ENCODE measurements around the gene UBE2H.

DNA sequence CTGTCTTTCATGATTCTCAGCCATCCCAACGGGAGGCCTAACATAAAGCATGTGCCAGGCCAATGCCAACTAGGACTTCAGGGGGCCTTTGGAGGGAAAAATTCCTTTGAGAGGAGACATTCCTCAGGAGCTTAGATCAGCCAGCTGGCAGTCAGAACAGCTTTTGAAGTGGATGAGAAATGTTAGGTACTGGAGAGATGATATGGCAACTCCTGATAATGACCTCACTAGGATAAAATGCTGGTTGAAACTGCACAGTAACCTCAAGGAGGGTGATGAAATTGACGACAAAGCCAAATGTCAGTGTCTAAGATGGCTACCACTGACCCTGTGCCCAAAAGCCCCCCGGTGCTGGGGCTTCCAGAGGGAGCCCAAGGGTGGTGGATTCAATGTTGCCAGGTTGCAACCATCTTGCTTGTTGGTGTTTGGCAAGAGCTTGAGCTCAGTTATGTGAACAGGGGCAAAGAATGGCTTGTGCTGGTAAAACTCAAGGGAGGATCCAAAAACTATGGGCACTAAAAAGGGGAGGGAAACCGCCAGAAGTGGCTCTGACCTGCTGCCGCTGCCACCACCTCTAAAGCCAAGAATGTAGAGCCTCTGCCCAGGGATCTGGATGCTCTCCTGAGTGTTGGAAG, 121.2 kb downstream of the UBE2H start:
- TF ChIP-seq POLR2AphosphoS5 (IDR thresholded peaks at IDR 0.05) (peak in 1 of 3 donors; percentile 41), POLR2A (IDR thresholded peaks at IDR 0.05) (no peak)
- TF ChIP-seq, protein P1, sequence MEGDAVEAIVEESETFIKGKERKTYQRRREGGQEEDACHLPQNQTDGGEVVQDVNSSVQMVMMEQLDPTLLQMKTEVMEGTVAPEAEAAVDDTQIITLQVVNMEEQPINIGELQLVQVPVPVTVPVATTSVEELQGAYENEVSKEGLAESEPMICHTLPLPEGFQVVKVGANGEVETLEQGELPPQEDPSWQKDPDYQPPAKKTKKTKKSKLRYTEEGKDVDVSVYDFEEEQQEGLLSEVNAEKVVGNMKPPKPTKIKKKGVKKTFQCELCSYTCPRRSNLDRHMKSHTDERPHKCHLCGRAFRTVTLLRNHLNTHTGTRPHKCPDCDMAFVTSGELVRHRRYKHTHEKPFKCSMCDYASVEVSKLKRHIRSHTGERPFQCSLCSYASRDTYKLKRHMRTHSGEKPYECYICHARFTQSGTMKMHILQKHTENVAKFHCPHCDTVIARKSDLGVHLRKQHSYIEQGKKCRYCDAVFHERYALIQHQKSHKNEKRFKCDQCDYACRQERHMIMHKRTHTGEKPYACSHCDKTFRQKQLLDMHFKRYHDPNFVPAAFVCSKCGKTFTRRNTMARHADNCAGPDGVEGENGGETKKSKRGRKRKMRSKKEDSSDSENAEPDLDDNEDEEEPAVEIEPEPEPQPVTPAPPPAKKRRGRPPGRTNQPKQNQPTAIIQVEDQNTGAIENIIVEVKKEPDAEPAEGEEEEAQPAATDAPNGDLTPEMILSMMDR (IDR thresholded peaks at IDR 0.05), result no peak

Data from stomach (tissue), 4 donors.